ENCODE data around the gene STS. TPM values are rescaled to one million over a fixed set of nuclear protein-coding genes. Genes with fewer than 3 reads are reported as not detected.
"Not testable (repeated sequence)": the region's sequence is repeated elsewhere in the genome, so short reads cannot be mapped to it uniquely, and the experiment has no call there.

The STS gene
- total RNA-seq, 1 donor, result 3.3 TPM

- Histone ChIP-seq H3K9me3 (ENCODE audit: low read depth, low read length) (no peaks in the 10 kb centered on the region), H3K27me3 (ENCODE audit: insufficient read depth, low read length) (no peaks in the 10 kb centered on the region), H3K4me3 (ENCODE audit: low read length) (no peak overlapping the region), H3K4me1 (ENCODE audit: insufficient read depth, low read length) (no peaks in the 10 kb centered on the region)
Measured at GRCh38 chrX:7154041-7154597, 6.6 kb downstream of the STS start.

GRCh38 chrX:7155163-7155562 is 7.7 kb downstream of the STS start:
- Histone ChIP-seq H3K9me3 (ENCODE audit: low read depth, low read length) (no peaks in the 10 kb centered on the region), H3K4me1 (ENCODE audit: insufficient read depth, low read length) (no peaks in the 10 kb centered on the region), H3K4me3 (ENCODE audit: low read length) (no peak overlapping the region), H3K27me3 (ENCODE audit: insufficient read depth, low read length) (no peaks in the 10 kb centered on the region)

GRCh38 chrX:7156879-7157278 is 9.4 kb downstream of the STS start:
- H3K4me3 ChIP-seq (ENCODE audit: low read length), result no peak overlapping the region
- H3K27me3 ChIP-seq (ENCODE audit: insufficient read depth, low read length), result no peaks in the 10 kb centered on the region
- H3K4me1 ChIP-seq (ENCODE audit: insufficient read depth, low read length), result no peaks in the 10 kb centered on the region
- no peaks in the 10 kb centered on the region for H3K9me3 ChIP-seq (ENCODE audit: low read depth, low read length)

GRCh38 chrX:7158468-7158990 is 11.0 kb downstream of the STS start:
- Histone ChIP-seq H3K4me3 (ENCODE audit: low read length) (no peak overlapping the region), H3K27me3 (ENCODE audit: insufficient read depth, low read length) (no peaks in the 10 kb centered on the region), H3K9me3 (ENCODE audit: low read depth, low read length) (no peaks in the 10 kb centered on the region), H3K4me1 (ENCODE audit: insufficient read depth, low read length) (no peaks in the 10 kb centered on the region)

DNA sequence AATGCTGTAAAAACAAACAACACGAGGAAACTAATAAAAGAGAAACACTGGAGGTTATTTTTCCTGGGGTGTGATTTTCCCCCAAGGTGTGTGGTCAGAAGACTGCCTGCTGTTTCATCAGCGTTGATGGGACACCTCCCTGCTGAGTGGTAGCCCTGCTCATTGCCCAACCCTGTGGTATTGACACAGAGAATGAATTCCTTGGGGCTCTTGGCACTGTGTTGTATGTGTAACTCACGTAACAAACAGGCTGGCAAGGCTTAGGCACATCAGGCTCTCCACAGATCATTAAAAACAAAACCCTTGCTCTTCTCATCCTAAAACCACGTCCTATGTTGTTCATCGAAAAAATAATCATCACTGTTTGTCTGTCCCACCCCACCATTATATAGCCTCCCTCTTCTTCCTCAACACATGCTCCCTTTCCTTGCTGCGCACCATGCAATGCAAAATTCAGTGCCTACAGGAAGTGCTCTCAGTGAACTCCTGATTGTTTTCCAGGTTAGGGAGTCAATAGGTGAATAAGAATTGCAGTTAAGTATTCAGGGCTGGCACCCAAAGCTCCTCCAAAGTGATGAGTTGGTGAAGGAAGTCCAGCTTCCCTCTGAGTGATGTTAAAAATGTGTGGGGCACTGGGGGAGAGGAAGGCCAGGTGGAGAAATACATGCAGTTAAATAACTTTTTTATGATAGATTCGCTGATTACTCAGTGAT is 11.8 kb downstream of the STS start:
- H3K4me3 ChIP-seq (ENCODE audit: low read length), result no peak overlapping the region
- no peaks in the 10 kb centered on the region for H3K4me1 ChIP-seq (ENCODE audit: insufficient read depth, low read length)
- no peaks in the 10 kb centered on the region for H3K27me3 ChIP-seq (ENCODE audit: insufficient read depth, low read length)
- no peaks in the 10 kb centered on the region for H3K9me3 ChIP-seq (ENCODE audit: low read depth, low read length)

GRCh38 chrX:7163146-7163677 is 15.7 kb downstream of the STS start:
- Histone ChIP-seq H3K4me1 (ENCODE audit: insufficient read depth, low read length) (no peaks in the 10 kb centered on the region), H3K27me3 (ENCODE audit: insufficient read depth, low read length) (no peaks in the 10 kb centered on the region)

DNA sequence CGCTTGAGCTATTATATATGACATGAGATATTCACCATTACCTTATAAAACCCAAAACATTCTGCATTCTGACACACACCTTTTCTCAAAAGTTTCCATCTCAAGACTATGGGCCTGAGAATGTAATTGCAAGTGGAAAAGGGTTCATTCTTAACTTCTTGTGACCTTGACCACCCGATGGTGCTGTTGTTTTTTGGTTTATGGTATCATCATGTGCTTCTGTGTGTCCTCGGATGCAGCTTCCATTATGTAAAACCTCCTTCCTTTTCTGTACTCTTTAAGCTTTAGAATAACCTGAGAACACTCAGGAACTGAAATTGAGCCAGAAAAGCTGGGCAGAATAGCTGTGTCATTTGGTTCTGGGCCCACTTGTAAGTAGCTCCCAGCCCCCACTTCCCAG is 16.7 kb downstream of the STS start:
- no peaks in the 10 kb centered on the region for H3K27me3 ChIP-seq (ENCODE audit: insufficient read depth, low read length)
- no peaks in the 10 kb centered on the region for H3K9me3 ChIP-seq (ENCODE audit: low read depth, low read length)
- no peak overlapping the region for H3K4me3 ChIP-seq (ENCODE audit: low read length)
- H3K4me1 ChIP-seq (ENCODE audit: insufficient read depth, low read length), result no peaks in the 10 kb centered on the region

More at GRCh38 chrX:7163146-7163677, 15.7 kb downstream of the STS start:
- H3K4me3 ChIP-seq (ENCODE audit: low read length), result no peak overlapping the region
- H3K9me3 ChIP-seq (ENCODE audit: low read depth, low read length), result no peaks in the 10 kb centered on the region

GRCh38 chrX:7168371-7168770 is 20.9 kb downstream of the STS start:
- Histone ChIP-seq H3K27me3 (ENCODE audit: insufficient read depth, low read length) (no peaks in the 10 kb centered on the region), H3K9me3 (ENCODE audit: low read depth, low read length) (no peaks in the 10 kb centered on the region), H3K4me1 (ENCODE audit: insufficient read depth, low read length) (no peaks in the 10 kb centered on the region), H3K4me3 (ENCODE audit: low read length) (no peak overlapping the region)

DNA sequence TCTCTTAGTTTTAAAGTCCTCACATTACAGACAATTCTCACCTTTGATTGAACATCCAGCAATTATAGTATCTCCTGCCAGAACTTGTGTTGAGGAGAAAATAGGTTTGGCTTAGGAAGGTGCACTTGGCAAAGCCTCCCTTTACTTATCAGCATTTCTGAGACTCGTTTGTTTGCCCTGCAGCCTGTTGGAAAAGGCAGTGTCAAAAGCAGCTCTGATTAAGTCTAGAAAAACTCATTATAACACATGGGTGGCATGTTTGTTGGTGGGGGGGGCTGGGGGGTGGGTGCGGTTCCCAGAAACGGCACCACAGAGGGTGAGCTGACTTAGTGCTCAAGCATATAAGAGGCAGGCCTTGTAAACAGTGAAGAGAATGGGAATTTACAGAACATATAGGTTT is 22.1 kb downstream of the STS start:
- Histone ChIP-seq H3K27me3 (ENCODE audit: insufficient read depth, low read length) (no peaks in the 10 kb centered on the region), H3K4me1 (ENCODE audit: insufficient read depth, low read length) (no peaks in the 10 kb centered on the region), H3K9me3 (ENCODE audit: low read depth, low read length) (no peaks in the 10 kb centered on the region), H3K4me3 (ENCODE audit: low read length) (no peak overlapping the region)

GRCh38 chrX:7170898-7171297 is 23.4 kb downstream of the STS start:
- Histone ChIP-seq H3K9me3 (ENCODE audit: low read depth, low read length) (no peaks in the 10 kb centered on the region), H3K4me1 (ENCODE audit: insufficient read depth, low read length) (no peaks in the 10 kb centered on the region), H3K27me3 (ENCODE audit: insufficient read depth, low read length) (no peaks in the 10 kb centered on the region), H3K4me3 (ENCODE audit: low read length) (no peak overlapping the region)

GRCh38 chrX:7178859-7179258 is 31.3 kb downstream of the STS start:
- H3K4me1 ChIP-seq (ENCODE audit: insufficient read depth, low read length); H3K4me3 ChIP-seq (ENCODE audit: low read length); H3K9me3 ChIP-seq (ENCODE audit: low read depth, low read length); H3K27me3 ChIP-seq (ENCODE audit: insufficient read depth, low read length): not testable (repeated sequence)

- H3K27me3 ChIP-seq (ENCODE audit: insufficient read depth, low read length), result no peaks in the 10 kb centered on the region
- H3K9me3 ChIP-seq (ENCODE audit: low read depth, low read length), result no peaks in the 10 kb centered on the region
- H3K4me3 ChIP-seq (ENCODE audit: low read length), result no peak overlapping the region
- H3K4me1 ChIP-seq (ENCODE audit: insufficient read depth, low read length), result no peaks in the 10 kb centered on the region
Measured at GRCh38 chrX:7179446-7179845, 31.9 kb downstream of the STS start.

GRCh38 chrX:7184816-7185215 is 37.3 kb downstream of the STS start:
- Histone ChIP-seq H3K27me3 (ENCODE audit: insufficient read depth, low read length) (no peaks in the 10 kb centered on the region), H3K4me3 (ENCODE audit: low read length) (no peak overlapping the region), H3K4me1 (ENCODE audit: insufficient read depth, low read length) (no peaks in the 10 kb centered on the region), H3K9me3 (ENCODE audit: low read depth, low read length) (no peaks in the 10 kb centered on the region)

DNA sequence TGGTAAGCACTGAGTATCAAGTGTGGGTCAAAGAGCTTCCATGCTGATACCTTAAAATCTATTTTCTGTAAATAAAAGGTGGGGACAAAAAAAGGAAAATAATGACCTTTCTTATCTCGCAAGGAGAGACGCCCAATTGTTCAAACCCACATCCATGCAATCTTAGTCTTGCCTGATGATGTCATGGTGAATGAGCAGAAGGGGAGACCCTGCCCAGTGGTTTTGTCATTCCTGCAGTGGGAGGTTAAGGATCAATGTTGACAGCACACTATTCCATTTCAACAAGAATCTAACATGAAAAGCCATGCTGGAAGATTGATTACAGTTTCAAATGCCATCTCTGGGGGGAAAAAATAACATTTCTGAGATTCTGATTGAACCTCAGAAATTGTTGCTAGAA is 41.2 kb downstream of the STS start:
- Histone ChIP-seq H3K4me1 (ENCODE audit: insufficient read depth, low read length) (no peaks in the 10 kb centered on the region), H3K27me3 (ENCODE audit: insufficient read depth, low read length) (no peaks in the 10 kb centered on the region), H3K4me3 (ENCODE audit: low read length) (no peak overlapping the region), H3K9me3 (ENCODE audit: low read depth, low read length) (no peaks in the 10 kb centered on the region)

DNA sequence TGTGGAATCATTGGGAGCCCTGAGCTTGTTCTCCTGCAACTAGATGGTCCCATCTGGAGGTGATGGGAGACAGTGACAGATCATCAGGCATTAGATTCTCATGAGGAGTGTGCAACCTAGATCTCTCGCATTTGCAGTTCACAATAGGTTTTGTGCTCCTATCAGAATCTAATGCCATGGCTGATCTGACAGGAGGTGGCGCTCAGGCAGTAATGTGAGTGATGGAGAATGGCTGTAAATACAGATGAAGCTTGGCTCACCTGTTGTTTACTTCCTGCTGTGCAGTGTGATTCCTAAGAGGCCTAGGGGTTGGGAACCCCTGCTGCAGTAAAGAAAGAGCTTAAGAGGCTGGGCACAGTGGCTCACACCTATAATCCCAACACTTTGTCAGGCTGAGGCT is 42.6 kb downstream of the STS start:
- Histone ChIP-seq H3K4me3 (ENCODE audit: low read length) (no peak overlapping the region), H3K27me3 (ENCODE audit: insufficient read depth, low read length) (no peaks in the 10 kb centered on the region), H3K4me1 (ENCODE audit: insufficient read depth, low read length) (no peaks in the 10 kb centered on the region), H3K9me3 (ENCODE audit: low read depth, low read length) (no peaks in the 10 kb centered on the region)

DNA sequence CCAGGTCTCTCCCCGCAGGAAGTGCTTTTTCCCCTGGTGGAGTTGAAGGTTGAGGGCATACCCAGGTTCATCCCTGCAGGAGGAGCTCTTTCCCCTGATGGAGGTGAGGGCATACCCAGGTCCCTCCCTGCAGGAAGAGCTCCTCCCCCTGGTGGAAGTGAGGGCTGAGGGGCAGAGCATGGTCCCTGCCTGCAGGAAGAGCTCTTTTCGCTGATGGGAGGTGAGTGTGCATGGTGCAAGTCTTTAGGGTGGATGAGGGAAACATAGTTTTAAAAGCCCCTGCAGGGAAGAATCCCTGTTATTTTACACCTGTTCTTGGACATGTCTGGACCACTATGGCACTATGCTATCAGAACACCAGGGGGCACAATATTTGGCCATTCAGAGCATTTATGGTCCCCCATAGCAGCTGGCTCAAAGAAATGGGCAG is 44.2 kb downstream of the STS start:
- no peak overlapping the region for H3K4me3 ChIP-seq (ENCODE audit: low read length)
- no peaks in the 10 kb centered on the region for H3K4me1 ChIP-seq (ENCODE audit: insufficient read depth, low read length)
- H3K9me3 ChIP-seq (ENCODE audit: low read depth, low read length), result no peaks in the 10 kb centered on the region
- H3K27me3 ChIP-seq (ENCODE audit: insufficient read depth, low read length), result no peaks in the 10 kb centered on the region
